GM23248 (cell line): Measurements from ENCODE around the gene MYO5C.

Experiments used
- EZH2 ChIP-seq: fragments of 200-600 bp; sonication (generic); IDR thresholded peaks from 2 replicates; pipeline ENCODE4 v1.6.1; 2018; ENCODE audit warnings: antibody characterized with exemption, mild to moderate bottlenecking; ENCODE audit not compliant: insufficient read depth, poor library complexity, severe bottlenecking
- EZH2phosphoT487 ChIP-seq: fragments of 200-600 bp; sonication (generic); IDR thresholded peaks from 2 replicates; pipeline ENCODE4 v1.6.1; 2018; ENCODE audit warnings: antibody characterized with exemption, moderate library complexity, mild to moderate bottlenecking, low read depth; ENCODE audit not compliant: insufficient read depth

- TF ChIP-seq EZH2phosphoT487: no peak
- no peak for TF ChIP-seq EZH2
These were observed 7.3 kb downstream of the MYO5C start for GRCh38 chr15:52288051-52288942.
